Measurements from ENCODE around the gene TDRD3.
A peak's percentile ranks its signal among the peaks of the same experiment; 100 is the strongest.
"Not testable (repeated sequence)": the region's sequence is repeated elsewhere in the genome, so short reads cannot be mapped to it uniquely, and the experiment has no call there.

Gene TDRD3

GRCh38 chr13:60396783-60397703, at the start of gene TDRD3:
TDRD3 (plus strand) TSS chr13:60397220; CDS start chr13:60397365, 145 bp downstream.
- DNase-seq = peak; percentile 91

- no peak for DNase-seq
These were observed 49.3 kb upstream of the TDRD3 start for GRCh38 chr13:60347690-60348089.

GRCh38 chr13:60348097-60348496, 48.9 kb upstream of the TDRD3 start:
- DNase-seq = no peak

- DNase-seq = no peak
These were observed 45.7 kb upstream of the TDRD3 start for GRCh38 chr13:60351326-60351725.

- no peak for DNase-seq
These were observed 45.0 kb upstream of the TDRD3 start for GRCh38 chr13:60351855-60352615.

- no peak for DNase-seq
These were observed 44.4 kb upstream of the TDRD3 start for GRCh38 chr13:60352644-60353043.

GRCh38 chr13:60355056-60355455, 42.0 kb upstream of the TDRD3 start:
- DNase-seq = no peak

- DNase-seq = no peak
These were observed 40.0 kb upstream of the TDRD3 start for GRCh38 chr13:60356970-60357369.

GRCh38 chr13:60358453-60358852, 38.6 kb upstream of the TDRD3 start:
- DNase-seq = no peak

- DNase-seq = no peak
These were observed 33.7 kb upstream of the TDRD3 start for GRCh38 chr13:60363288-60363687.

- DNase-seq = no peak
These were observed 27.8 kb upstream of the TDRD3 start for GRCh38 chr13:60369242-60369641.

GRCh38 chr13:60370343-60370742, 26.7 kb upstream of the TDRD3 start:
- DNase-seq = no peak

- no peak for DNase-seq
These were observed 24.9 kb upstream of the TDRD3 start for GRCh38 chr13:60372141-60372540.

- not testable (repeated sequence) for DNase-seq
These were observed 17.7 kb upstream of the TDRD3 start for GRCh38 chr13:60379282-60379681.

GRCh38 chr13:60379837-60380565, 17.0 kb upstream of the TDRD3 start:
- DNase-seq = no peak

- DNase-seq = no peak
These were observed 12.1 kb upstream of the TDRD3 start for GRCh38 chr13:60384911-60385310.

GRCh38 chr13:60386250-60386649, 10.8 kb upstream of the TDRD3 start:
- DNase-seq = no peak

GRCh38 chr13:60392131-60392530, 4.9 kb upstream of the TDRD3 start:
- DNase-seq = no peak

GRCh38 chr13:60395971-60396782, 843 bp upstream of the TDRD3 start:
- peak; percentile 91 for DNase-seq

- peak; percentile 60 for DNase-seq
These were observed 821 bp downstream of the TDRD3 start for GRCh38 chr13:60397704-60398378.

- DNase-seq = no peak
These were observed 1.4 kb downstream of the TDRD3 start for GRCh38 chr13:60398379-60398891.

All from NCI-H1092 (cell line).